ENCODE results near the gene AGBL4.

DNA sequence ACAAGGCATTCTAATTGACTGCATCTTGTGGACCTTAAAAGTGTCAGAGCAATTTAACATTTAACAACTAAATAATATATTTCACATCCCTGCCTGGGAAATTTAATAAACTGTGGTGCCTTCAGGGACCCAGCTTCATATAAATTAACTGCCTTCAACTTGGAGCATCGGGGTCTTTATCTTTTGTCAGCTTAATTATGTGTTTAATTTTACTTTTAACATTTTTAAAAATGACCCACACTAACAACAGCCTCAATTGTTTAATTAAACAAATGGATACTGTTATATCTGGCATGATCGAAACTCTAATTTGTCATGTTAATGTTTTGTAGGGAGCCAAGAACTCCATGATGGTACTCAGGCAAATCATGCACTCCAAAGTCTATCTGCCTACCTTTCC lies 857.7 kb downstream of the AGBL4 start:
- TF ChIP-seq, protein P1, sequence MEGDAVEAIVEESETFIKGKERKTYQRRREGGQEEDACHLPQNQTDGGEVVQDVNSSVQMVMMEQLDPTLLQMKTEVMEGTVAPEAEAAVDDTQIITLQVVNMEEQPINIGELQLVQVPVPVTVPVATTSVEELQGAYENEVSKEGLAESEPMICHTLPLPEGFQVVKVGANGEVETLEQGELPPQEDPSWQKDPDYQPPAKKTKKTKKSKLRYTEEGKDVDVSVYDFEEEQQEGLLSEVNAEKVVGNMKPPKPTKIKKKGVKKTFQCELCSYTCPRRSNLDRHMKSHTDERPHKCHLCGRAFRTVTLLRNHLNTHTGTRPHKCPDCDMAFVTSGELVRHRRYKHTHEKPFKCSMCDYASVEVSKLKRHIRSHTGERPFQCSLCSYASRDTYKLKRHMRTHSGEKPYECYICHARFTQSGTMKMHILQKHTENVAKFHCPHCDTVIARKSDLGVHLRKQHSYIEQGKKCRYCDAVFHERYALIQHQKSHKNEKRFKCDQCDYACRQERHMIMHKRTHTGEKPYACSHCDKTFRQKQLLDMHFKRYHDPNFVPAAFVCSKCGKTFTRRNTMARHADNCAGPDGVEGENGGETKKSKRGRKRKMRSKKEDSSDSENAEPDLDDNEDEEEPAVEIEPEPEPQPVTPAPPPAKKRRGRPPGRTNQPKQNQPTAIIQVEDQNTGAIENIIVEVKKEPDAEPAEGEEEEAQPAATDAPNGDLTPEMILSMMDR (IDR thresholded peaks at IDR 0.05; ENCODE audit: borderline replicate concordance, extremely low read depth, low read length, poor library complexity, severe bottlenecking), result no peak
- TF ChIP-seq EZH2 (IDR thresholded peaks at IDR 0.05; ENCODE audit: borderline replicate concordance, low read depth, low read length, severe bottlenecking), result no peak
